HG03354 (cell line): ENCODE data around the gene MYADML2.
"Not testable (repeated sequence)": the region's sequence is repeated elsewhere in the genome, so short reads cannot be mapped to it uniquely, and the experiment has no call there.

Experiments
- ATAC-seq: cut with Tn5 transposase; IDR thresholded peaks from one replicate; pipeline ENCODE4 v1.9.1; 2021; ENCODE audit warnings: mild to moderate bottlenecking; ENCODE audit not compliant: unreplicated experiment, poor library complexity, severe bottlenecking

MYADML2 gene

DNA sequence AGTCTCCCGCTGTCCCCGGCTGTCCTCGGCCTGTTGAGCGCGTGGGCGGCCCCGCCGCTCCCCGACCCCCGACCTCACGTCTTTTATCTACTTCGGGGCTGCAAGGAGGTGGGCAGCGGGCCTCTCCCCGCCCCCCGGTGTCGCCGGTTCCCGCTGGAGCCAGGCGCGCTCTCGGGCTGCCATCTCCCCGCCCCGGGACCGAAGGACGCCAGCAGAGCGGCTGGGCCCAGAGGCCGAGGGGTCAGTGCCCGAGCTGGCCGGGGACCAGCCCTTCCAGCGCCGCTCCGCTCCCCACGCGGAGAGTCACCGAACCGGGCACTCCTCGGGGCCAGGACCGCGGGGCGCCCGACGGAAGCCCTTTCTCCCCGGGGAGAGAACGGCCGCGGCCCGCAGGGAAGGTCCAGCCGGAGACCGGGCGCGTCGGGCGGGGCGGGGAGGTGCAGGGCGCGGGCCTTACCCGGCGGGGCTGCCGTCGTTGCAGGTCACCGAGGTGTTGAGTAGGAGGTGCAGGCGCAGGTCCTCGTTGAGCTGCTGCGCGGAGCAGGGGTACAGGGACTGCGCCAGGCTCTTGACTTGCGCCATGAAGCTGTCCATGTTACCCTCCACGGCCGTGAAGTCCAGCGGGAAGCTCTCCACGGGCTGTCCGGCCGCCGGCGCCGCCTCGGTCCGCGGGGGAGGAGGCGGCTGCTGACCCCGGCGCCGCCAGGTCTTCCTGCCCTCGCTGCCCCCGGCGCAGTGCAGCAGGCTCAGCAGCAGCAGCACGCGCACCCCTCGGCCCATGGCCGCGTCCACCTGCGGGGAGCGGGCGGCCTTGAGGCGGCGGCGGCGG is 13.3 kb upstream of the MYADML2 start:
- ATAC-seq, result no peak

DNA sequence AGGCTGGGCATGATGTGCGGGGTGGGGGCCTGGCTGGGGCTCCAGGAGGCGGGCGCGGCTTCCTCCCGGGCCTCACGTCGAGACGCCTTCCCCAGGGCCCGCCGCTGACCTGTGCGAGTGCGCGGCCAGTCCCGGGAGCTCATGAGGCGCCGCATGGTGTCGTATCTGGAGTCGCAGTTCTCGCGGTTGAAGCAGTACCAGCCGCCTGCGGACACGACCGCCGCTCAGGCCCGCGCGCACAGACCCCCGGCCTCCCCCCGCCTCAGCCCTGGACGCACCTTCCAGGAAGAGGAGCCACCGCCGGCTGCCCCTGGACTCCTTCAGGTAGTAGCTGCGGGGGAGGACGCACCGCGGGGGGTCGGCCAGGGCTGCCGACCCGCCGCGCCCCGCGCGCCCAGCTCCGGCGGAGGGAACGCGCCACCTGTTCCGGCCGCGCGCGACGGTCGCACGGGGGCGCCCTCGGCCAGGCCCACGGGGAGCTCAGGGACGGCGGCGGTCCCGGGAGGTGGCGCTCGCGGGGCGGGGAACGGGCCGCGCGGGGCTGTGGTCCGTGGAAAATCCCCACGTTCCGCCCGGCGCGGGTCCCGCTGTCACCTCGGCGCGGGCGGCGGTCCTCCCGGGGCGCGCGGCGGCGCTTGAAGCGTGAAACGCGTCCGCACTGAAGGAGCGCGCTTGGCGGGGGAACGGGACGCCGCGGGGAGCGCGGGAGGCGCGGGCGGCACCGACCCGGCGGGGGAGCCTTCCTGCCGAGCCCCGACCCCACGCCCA is 12.5 kb upstream of the MYADML2 start:
- ATAC-seq, result no peak

DNA sequence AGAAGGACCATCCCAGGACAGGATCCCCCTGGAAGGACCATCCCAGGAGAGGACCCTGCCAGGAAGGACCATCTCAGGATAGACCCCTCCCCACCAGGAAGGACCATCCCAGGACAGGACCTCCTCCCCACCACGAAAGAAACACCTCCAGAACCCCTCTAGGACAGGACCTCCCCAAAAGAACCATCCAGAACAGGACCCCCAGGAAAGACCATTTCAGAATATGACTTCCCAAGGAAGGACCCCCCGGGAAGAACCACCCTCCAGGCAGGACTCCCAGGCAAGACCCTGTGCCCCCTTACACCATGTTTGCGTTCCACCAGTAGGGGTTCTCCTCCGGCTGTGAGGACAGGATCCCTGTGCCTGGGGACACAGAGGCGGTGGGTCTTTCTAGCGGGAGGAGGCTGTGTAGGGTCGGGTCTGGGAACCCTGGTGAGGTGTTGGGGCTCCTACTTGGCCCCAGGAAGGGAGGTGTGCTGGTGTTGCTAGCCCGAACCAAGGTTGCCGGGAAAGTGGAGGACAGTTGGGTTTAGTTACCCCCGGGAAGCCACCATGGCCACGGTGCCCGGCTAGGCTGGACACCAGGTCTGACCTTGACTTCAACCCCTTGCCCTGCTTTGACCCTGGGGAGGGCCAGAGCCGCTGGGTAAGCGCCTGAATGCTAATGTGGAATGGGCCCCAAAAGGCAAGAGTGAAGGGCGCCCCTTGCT is 11.8 kb upstream of the MYADML2 start:
- ATAC-seq, result no peak

DNA sequence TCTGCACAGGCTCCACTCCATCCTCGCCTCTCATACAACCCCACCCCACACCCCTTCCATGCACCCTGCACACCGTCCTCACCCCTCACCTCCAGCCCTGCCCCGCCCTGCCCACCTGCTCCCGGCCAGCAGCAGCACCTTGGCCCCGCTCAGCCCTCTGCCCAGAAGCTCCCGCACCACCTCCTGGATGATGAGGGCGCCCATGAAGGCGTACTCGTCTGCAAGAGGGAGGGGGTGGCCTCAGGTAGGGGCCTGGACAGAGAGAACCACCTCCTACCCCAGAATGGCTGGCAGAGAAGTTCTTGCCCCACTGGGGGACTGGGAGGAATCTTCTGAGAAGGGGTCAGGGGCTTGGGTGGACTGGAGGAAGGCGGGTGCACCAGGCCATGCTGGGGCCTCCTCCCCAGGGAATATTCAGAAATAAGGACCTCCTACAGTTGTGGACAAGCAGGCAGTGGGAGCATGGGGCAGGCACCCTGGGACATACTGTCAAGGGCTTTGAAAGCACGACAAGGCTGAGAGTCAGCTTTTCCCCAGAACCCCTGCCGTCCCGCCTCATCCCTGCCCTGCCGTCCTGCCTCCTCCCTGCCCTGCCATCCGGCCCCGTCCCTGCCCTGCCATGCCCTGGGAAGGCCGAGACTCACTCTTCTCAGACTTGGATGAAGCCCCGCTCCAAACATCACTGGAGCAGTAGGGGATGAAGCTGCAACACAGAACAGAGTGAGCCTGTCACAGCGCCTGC is 10.8 kb upstream of the MYADML2 start:
- ATAC-seq, result no peak

DNA sequence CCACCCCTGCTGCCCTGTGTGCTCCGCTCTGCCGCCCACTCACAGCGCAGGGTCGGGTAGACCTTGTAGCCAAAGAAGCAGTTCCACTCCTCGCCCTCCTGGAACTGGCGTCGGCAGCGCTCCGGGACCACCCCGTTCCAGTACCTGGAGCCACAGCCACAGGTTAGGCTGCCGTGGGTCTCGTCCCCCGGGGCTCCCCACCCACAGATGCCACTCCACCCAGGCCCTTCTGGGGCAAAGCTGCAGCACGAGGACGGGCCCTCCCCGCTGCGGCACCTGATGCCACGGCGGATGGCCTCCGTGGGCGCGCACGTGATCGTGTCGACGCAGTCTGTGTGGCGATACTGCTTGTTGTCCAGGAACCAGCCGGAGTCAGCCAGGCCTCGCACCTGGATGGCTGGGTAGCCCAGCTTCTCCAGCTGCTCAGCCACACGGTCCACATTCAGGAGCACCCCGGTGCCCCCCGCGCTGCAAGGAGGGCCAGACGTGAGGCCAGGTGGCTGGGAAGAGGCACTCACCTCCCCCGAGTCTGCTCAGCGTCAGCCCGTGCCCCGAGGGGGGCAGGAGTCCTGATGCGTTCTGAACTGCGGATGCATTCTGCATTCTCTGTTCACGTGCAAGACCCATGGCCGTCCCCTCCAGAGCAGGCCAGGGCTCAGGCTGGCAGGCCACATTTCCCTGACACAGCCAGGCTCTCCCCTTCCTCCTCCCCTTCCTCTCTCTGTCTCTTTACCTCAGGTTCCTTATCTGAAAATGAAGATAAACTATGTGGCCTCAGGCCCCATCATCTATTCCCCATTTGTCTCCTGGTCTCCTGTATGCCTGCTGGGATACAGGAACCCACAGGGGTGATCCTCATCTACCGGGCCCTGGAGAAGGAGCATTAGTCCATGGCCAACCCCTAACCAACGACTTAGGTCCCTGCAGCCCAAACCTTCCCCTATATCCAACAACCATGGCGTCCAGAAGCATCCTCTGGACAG is 9.9 kb upstream of the MYADML2 start:
- ATAC-seq, result no peak

DNA sequence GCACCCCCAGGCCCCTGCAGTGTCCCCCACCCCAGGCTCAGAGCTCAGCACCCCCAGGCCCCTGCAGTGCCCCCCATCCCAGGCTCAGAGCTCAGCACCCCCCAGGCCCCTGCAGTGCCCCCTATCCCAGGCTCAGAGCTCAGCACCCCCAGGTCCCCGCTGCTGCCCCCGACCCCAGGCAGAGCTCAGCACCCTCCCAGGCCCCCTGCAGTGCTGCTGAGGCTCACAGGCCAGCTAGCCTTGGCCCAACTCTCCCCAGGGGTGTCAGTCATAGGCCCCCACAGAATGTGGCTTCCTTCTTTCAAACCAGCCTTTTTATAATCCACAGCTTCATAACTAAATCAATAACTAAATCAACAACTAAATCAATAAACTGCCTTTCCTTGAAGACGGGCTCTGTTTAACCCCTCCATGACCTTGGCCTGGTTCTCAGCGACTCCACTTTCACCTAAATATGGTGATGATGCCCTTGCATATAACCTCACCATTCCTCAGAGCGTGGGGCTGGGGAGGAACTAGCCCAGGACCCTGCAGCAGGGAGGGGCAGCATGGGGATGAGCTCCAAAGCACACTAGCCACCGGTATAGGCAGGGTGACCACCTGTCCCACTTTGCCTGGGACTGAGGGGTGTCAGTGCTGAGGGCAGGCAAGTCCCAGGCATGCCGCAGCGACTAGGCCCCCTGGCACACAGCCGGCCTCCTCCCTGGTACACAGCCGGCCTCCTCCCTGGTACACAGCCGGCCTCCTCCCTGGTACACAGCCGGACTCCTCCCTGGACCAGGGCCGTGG is 8.9 kb upstream of the MYADML2 start:
- ATAC-seq, result no peak

DNA sequence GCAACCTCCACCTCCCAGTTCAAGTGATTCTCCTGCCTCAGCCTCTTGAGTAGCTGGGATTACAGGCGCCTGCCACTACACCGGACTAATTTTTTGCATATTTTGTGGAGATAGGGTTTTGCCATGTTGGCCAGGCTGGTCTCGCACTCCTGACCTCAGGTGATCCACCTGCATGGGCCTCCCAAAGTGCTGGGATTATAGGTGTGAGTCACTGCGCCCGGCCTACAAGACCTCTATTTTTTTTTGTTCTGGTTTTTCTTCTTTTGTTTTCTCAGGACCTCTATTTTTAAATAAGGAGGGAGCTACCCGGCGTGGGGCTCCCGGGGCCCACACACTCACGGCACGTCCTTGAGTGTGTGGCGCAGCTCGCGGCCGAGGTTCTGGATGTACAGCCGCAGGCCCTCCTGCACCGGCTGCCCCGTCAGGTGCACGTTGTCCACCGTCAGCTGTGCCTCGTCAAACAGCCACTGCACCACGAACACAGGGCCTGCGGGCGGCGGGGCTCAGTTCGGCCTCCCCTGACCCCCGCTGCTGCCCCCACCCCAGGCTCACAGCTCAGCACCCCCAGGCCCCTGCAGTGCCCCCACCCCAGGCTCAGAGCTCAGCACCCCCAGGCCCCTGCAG is 8.1 kb upstream of the MYADML2 start:
- ATAC-seq, result no peak

DNA sequence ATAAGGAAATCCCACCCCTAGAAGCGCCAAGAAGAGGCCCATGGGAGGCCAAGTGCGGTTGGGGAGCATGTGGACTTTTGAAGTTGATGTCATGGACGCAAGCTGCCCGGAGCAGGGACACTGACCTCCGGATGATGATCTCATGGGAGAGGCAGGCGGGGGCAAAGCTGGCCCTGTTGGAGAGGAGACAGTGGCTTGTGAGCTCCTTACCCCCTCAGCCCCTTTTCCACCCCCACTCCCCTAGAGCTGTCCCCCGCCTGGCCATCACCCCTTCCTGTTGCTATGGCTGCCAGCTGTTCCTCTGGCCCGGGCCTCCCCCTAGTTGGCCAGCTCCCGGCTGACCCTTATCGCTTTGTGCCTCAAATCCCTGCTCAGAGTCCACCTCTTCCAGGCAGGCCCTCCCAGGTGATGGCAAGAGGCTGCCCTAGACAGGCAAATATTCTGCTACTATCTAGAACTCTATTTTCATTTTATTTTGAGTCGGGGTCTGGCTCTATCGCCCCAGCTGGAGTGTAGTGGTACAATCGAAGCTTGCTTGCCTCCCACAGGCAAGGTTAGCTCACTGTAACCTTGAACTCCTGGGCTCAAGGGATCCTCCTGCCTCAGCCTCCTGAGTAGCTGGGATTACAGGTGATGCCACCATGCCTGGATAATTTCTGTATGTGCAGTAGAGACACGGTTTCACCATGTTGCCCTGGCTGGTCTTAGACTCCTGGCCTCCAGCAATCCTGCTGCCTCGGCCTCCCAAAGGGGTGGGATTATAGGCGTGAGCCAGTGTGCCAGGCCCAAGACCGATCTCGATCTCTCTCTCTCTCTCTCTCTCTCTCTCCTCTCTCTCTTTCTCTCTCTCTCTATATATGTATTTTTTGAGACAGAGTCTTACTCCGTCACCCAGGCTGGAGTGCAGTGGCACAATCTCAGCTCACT is 7.4 kb upstream of the MYADML2 start:
- no peak for ATAC-seq

DNA sequence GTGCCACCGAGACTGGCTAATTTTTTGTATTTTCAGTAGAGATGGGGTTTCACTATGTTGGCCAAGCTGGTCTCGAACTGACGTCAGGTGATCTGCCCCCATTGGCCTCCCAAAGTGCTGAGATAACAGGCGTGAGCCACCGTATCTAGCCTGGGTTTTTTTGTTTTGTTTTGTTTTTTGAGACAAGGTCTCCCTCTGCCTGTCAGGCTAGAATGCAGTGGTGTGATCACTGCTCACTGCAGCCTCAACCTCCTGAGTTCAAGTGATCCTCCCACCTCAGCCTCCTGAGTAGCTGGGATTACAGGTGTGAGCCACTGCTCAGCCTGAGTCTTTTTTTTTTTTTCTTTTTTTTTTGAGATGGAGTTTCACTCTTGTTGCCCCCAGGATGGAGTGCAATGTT is 6.4 kb upstream of the MYADML2 start:
- not testable (repeated sequence) for ATAC-seq

DNA sequence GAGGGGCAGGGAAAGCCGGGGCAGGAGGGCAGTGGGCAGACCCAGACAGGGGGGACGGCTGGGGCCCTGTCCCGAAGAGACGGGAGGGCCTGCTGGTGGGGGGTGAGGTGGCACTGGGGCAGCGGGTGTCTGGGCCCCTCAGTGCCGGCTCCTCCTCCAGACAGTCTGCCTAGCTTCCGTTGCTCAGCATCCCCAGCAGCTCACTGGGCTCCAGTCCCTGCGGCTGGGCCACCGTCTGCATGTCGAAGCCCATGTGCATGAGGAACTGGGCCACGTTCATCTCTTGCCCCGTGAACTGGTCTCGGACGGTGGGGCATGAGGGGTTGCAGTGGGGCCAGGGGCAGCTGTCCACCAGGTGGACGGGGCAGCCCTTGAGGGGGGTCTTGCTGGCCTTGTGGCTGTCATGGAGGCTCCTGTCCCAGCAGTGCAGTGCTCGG is 5.8 kb upstream of the MYADML2 start:
- ATAC-seq, result no peak

DNA sequence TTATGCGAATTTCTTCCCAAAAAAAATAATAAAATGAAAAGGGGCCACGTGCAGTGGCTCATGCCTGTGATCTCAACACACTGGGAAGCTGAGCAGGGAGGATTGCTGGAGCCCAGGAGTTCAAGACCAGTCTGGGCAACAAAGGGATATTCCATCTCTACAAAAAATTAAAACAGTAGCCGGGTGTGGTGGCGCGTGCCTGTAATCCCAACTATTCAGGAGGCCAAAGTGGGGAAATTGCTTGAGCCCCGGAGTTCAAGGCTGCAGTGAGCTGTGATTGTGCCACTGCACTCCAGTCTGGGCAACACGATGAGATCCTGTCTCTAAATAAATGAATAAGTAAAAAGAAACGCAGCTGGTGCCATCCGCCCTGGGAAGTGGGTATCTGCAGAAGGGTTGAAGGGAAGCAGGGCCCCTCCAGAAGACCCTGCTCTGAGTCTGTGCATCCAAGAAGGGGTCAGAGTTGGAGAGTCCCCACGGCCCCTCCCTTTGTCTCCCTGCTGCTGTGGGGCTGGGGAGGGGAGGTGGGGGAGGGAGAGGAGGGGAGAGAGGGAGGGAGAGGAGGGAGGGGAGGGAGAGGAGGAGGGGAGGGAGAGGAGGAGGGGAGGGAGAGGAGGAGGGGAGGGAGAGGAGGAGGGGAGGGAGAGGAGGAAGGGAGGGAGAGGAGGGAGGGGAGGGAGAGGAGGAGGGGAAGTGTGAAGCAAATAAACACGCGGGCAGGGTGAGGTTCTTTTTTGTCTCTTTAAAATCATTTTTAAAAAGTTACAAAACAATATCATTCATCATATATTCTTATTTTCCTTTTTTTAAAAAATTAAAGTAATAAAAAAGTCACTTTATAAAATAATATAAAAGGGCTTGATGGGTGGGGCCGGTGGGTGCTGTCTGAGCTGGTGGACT is 5.0 kb upstream of the MYADML2 start:
- ATAC-seq, result no peak

DNA sequence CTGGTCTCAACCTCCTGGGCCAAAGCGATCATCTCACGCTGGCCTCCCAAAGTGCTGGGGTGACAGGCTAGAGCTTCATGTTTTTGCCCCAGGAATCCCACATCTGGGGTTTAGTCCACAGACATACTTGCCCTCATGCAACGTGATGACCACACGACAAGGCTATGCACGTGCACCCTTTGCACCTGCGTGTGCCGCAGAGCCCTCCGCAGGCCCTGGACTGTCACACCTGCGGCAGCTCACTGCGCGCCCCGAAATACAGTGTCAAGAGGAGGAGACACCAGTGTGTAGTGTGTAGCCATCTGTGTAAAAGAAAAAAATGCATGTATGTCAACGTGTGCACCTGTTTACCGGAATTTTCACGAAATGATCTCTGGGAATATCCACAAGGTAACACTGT is 3.5 kb upstream of the MYADML2 start:
- ATAC-seq, result no peak

DNA sequence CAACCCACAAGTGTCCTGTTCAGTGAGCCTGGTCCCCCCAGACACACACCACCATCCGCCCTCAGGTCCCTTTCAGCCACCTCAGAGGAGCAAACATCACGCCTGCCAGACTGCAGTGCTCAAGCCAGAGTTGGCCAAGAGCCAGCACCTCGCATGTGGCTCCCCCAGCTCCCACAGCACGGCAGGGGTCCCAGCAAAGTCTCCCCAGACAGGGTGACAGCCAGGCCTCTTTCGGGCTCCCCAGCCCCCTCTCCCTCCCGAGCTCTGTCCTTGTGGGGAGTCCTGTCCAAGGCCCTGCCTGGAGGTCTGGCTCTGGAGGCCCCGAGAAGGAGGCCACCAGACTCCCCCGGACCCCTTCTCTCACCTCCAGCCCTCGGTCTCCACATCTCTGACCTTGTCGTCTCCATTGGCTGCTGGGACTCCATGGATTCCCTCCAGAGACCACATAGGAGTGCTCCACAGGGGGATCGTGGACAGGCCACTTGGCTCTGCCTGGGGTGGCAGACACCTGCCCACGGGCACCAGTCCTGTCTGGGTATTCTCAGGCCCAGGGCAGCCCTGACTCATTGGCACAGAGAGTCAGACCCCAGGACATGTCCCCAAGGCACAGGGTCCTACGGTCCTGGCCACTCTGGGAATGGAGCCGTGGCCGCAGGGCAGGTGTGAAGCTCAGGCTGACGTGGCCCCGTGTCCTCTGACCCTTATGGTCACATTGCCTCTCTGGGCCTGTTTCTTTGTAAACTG is 1.8 kb upstream of the MYADML2 start:
- no peak for ATAC-seq

DNA sequence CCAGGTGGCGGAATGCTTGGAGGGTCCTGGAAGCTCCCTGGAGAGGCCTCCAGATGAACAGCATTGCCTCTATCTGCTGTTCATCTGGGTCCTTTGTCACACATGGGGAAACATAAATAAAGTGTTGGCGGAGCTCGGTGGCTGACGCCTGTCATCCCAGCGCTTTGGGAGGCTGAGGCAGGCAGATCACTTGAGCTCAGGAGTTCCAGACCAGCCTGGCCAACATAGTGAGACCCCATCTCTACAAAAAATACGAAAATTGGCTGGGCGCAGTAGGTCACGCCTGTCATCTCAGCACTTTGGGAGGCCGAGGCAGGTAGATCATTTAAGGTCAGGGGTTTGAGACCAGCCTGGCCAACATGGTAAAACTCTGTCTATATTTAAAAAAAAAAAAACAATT is 2.2 kb downstream of the MYADML2 start:
- no peak for ATAC-seq

DNA sequence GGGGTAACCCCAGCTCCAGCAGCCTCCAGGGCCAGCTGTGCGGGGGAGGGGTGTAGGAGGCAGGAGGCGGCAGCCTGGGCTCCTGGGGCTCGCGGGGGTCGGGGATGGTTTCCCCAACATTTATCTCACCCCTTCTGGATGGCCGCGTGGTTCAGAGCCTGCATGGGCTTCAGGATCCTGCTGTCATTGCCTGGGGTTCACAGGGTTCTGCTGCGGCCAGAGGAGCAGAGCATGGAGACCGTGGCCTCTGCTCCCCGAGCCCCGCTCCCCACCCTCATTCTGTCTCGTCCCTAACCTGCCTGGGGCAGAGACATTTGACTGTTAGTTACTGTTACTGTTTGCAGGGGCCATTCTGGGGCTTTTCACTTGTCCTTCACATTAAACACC is 4.9 kb downstream of the MYADML2 start:
- ATAC-seq, result no peak
